ENCODE results near the gene DNAJC13. TPM values are rescaled to one million over a fixed set of nuclear protein-coding genes. Genes with fewer than 3 reads are reported as not detected.

DNAJC13 gene
- total RNA-seq, 2 donors from 2014 or later, result 27.7 to 37.9 TPM

- no peak for ATAC-seq (replicated peaks)
- Mint-ChIP-seq H3K4me3 (no peak overlapping the region), H3K36me3 (ENCODE audit: low read depth) (peaks cover 76% of the 10 kb centered on the region), H3K9me3 (no peaks in the 10 kb centered on the region), H3K4me1 (no peaks in the 10 kb centered on the region), H3K27me3 (no peaks in the 10 kb centered on the region), H3K27ac (no peak overlapping the region)
Measured at GRCh38 chr3:132469326-132469725, 52.0 kb downstream of the DNAJC13 start.

- H3K4me3 Mint-ChIP-seq, result no peak overlapping the region
- H3K4me1 Mint-ChIP-seq, result no peaks in the 10 kb centered on the region
- no peak overlapping the region for H3K27ac Mint-ChIP-seq
- peaks cover 80% of the 10 kb centered on the region for H3K36me3 Mint-ChIP-seq (ENCODE audit: low read depth)
- H3K27me3 Mint-ChIP-seq, result no peaks in the 10 kb centered on the region
- ATAC-seq (replicated peaks), result no peak
- no peaks in the 10 kb centered on the region for H3K9me3 Mint-ChIP-seq
Measured at GRCh38 chr3:132486099-132486498, 68.8 kb downstream of the DNAJC13 start.

GRCh38 chr3:132488151-132488550 is 70.8 kb downstream of the DNAJC13 start:
- Mint-ChIP-seq H3K9me3 (no peaks in the 10 kb centered on the region), H3K4me3 (no peak overlapping the region), H3K27ac (no peak overlapping the region), H3K4me1 (no peaks in the 10 kb centered on the region), H3K27me3 (no peaks in the 10 kb centered on the region), H3K36me3 (ENCODE audit: low read depth) (peaks cover 80% of the 10 kb centered on the region)
- no peak for ATAC-seq (replicated peaks)

- no peak overlapping the region for H3K4me3 Mint-ChIP-seq
- peaks cover 95% of the 10 kb centered on the region for H3K36me3 Mint-ChIP-seq (ENCODE audit: low read depth)
- no peaks in the 10 kb centered on the region for H3K9me3 Mint-ChIP-seq
Measured at GRCh38 chr3:132499071-132499470, 81.8 kb downstream of the DNAJC13 start.

GRCh38 chr3:132503559-132503958 is 86.3 kb downstream of the DNAJC13 start:
- H3K27ac Mint-ChIP-seq, result no peak overlapping the region
- no peaks in the 10 kb centered on the region for H3K27me3 Mint-ChIP-seq

More at GRCh38 chr3:132499071-132499470, 81.8 kb downstream of the DNAJC13 start:
- H3K27ac Mint-ChIP-seq, result no peak overlapping the region
- ATAC-seq (replicated peaks), result no peak
- H3K27me3 Mint-ChIP-seq, result no peaks in the 10 kb centered on the region
- H3K4me1 Mint-ChIP-seq, result peaks cover 5% of the 10 kb centered on the region

GRCh38 chr3:132504375-132504933 is 87.2 kb downstream of the DNAJC13 start:
- Mint-ChIP-seq H3K36me3 (ENCODE audit: low read depth) (peaks cover 96% of the 10 kb centered on the region), H3K4me3 (no peak overlapping the region), H3K9me3 (no peaks in the 10 kb centered on the region), H3K27me3 (no peaks in the 10 kb centered on the region), H3K4me1 (no peaks in the 10 kb centered on the region), H3K27ac (no peak overlapping the region)
- no peak for ATAC-seq (replicated peaks)

More at GRCh38 chr3:132503559-132503958, 86.3 kb downstream of the DNAJC13 start:
- Mint-ChIP-seq H3K4me3 (no peak overlapping the region), H3K36me3 (ENCODE audit: low read depth) (peaks cover 96% of the 10 kb centered on the region), H3K9me3 (no peaks in the 10 kb centered on the region), H3K4me1 (no peaks in the 10 kb centered on the region)
- ATAC-seq (replicated peaks), result no peak

DNA sequence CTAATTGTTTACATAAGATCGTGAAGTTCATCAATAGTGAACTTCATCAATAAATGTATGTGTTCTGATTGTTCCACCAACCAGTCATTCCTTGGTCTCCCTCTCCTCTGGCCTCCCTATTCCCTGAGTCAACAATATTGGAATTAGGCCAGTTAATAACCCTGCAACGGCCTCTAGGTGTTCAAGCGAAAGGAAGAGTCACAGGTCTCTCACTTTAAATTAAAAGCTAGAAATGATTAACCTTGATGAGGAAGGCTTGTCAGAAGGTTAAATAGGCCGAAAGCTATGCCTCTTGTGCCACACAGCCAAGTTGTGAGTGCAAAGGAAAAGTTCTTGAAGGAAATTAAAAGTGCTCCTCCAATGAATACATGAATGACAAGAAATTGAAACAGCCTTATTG is 90.4 kb downstream of the DNAJC13 start:
- no peak overlapping the region for H3K4me3 Mint-ChIP-seq
- peaks cover 93% of the 10 kb centered on the region for H3K36me3 Mint-ChIP-seq (ENCODE audit: low read depth)
- H3K27me3 Mint-ChIP-seq, result no peaks in the 10 kb centered on the region
- no peak for ATAC-seq (replicated peaks)
- H3K9me3 Mint-ChIP-seq, result no peaks in the 10 kb centered on the region
- H3K27ac Mint-ChIP-seq, result no peak overlapping the region
- no peaks in the 10 kb centered on the region for H3K4me1 Mint-ChIP-seq

DNA sequence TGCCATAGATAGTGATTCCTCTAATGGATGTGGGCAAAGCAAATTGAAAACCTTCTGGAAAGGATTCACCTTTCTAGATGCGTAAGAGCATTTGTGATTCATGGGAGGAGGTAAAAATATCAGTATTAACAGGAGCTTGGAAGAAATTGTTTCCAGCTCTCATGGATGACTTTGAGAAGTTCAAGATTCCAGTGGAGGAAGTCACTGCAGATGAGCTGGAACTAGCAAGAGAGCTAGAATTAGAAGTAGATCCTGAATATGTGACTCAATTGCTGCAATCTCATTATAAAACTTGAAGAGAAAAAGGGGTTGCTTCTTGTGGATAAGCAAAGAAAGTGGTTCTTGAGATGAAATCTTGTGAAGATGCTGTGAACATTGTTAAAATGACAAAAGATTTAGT is 91.8 kb downstream of the DNAJC13 start:
- peaks cover 97% of the 10 kb centered on the region for H3K36me3 Mint-ChIP-seq (ENCODE audit: low read depth)
- H3K9me3 Mint-ChIP-seq, result no peaks in the 10 kb centered on the region
- no peak for ATAC-seq (replicated peaks)
- H3K4me3 Mint-ChIP-seq, result no peak overlapping the region
- no peak overlapping the region for H3K27ac Mint-ChIP-seq
- no peaks in the 10 kb centered on the region for H3K27me3 Mint-ChIP-seq
- H3K4me1 Mint-ChIP-seq, result no peaks in the 10 kb centered on the region

- Mint-ChIP-seq H3K27ac (no peak overlapping the region), H3K36me3 (ENCODE audit: low read depth) (peaks cover 97% of the 10 kb centered on the region), H3K9me3 (no peaks in the 10 kb centered on the region), H3K4me1 (no peaks in the 10 kb centered on the region), H3K27me3 (no peaks in the 10 kb centered on the region), H3K4me3 (no peak overlapping the region)
- no peak for ATAC-seq (replicated peaks)
Measured at GRCh38 chr3:132509506-132509905, 92.2 kb downstream of the DNAJC13 start.

DNA sequence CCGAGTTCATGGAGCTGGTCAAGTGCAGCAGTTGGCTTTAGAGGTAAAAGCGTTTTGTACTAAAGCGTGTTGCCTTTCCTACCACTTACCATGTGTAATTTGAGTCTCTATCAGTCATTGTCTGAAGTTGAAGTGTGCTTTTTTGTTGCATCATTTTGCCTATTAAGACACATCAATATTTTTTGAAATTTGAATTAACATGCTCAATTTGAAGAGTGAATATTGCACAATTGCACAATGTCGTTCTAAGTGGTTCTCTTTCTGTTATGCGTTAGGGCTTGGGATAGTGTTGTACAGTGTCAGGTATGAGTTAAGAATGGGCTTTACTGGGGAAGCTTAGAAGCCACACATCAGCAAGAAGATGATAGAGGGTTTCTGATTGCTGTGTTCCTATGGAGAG is 95.8 kb downstream of the DNAJC13 start:
- H3K27me3 Mint-ChIP-seq, result no peaks in the 10 kb centered on the region
- ATAC-seq (replicated peaks), result no peak
- H3K27ac Mint-ChIP-seq, result no peak overlapping the region
- no peaks in the 10 kb centered on the region for H3K4me1 Mint-ChIP-seq
- no peaks in the 10 kb centered on the region for H3K9me3 Mint-ChIP-seq
- H3K36me3 Mint-ChIP-seq (ENCODE audit: low read depth), result peaks cover 97% of the 10 kb centered on the region
- H3K4me3 Mint-ChIP-seq, result no peak overlapping the region

GRCh38 chr3:132517311-132517710 is 100.0 kb downstream of the DNAJC13 start:
- Mint-ChIP-seq H3K27ac (peak overlapping the region; percentile 7), H3K4me1 (peaks cover 10% of the 10 kb centered on the region), H3K9me3 (no peaks in the 10 kb centered on the region), H3K4me3 (no peak overlapping the region), H3K36me3 (ENCODE audit: low read depth) (peaks cover 97% of the 10 kb centered on the region), H3K27me3 (no peaks in the 10 kb centered on the region)
- peak; percentile 90 for ATAC-seq (replicated peaks)

GRCh38 chr3:132519914-132520313 is 102.6 kb downstream of the DNAJC13 start:
- H3K27ac Mint-ChIP-seq, result no peak overlapping the region
- ATAC-seq (replicated peaks), result peak; percentile 27
- H3K4me3 Mint-ChIP-seq, result no peak overlapping the region
- H3K36me3 Mint-ChIP-seq (ENCODE audit: low read depth), result peaks cover 97% of the 10 kb centered on the region
- peaks cover 12% of the 10 kb centered on the region for H3K4me1 Mint-ChIP-seq
- no peaks in the 10 kb centered on the region for H3K9me3 Mint-ChIP-seq
- H3K27me3 Mint-ChIP-seq, result no peaks in the 10 kb centered on the region

DNA sequence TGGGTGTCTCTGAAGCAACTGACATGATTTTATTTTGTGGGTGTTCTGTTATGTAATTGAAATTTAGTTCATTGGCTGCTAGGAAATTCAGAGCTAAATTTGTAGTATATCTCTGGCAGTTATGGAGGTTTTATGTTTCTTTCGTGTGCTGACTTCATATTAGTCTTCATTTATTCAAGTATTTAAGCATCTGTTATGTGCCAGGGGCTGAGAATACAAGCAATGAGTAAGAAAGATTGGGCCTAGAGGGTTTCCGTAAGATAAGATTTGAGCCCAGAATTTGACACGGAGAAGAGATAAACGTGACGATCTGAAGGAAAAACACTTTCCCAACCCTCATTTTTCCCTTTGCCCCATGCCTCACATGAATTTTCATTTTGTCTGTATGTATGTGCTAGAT is 104.6 kb downstream of the DNAJC13 start:
- Mint-ChIP-seq H3K36me3 (ENCODE audit: low read depth) (peaks cover 97% of the 10 kb centered on the region), H3K27ac (no peak overlapping the region), H3K4me1 (peaks cover 12% of the 10 kb centered on the region), H3K9me3 (no peaks in the 10 kb centered on the region), H3K27me3 (no peaks in the 10 kb centered on the region), H3K4me3 (peak overlapping the region; percentile 0)
- ATAC-seq (replicated peaks), result no peak

GRCh38 chr3:132522353-132522752 is 105.1 kb downstream of the DNAJC13 start:
- H3K27ac Mint-ChIP-seq, result no peak overlapping the region
- H3K27me3 Mint-ChIP-seq, result no peaks in the 10 kb centered on the region
- peaks cover 12% of the 10 kb centered on the region for H3K4me1 Mint-ChIP-seq
- H3K36me3 Mint-ChIP-seq (ENCODE audit: low read depth), result peaks cover 95% of the 10 kb centered on the region
- peak; percentile 92 for ATAC-seq (replicated peaks)
- peak overlapping the region; percentile 0 for H3K4me3 Mint-ChIP-seq
- no peaks in the 10 kb centered on the region for H3K9me3 Mint-ChIP-seq

- ATAC-seq (replicated peaks), result no peak
- Mint-ChIP-seq H3K27ac (no peak overlapping the region), H3K4me3 (no peak overlapping the region), H3K27me3 (no peaks in the 10 kb centered on the region), H3K4me1 (no peaks in the 10 kb centered on the region), H3K36me3 (ENCODE audit: low read depth) (peaks cover 89% of the 10 kb centered on the region), H3K9me3 (no peaks in the 10 kb centered on the region)
Measured at GRCh38 chr3:132530624-132531023, 113.3 kb downstream of the DNAJC13 start.

Measured in activated T-helper 17 cell treated with anti-CD3 and anti-CD28 coated beads, Interleukin-2, amount 50 U/mL, for 72 hours (primary cell).